ENCODE measurements around the gene BANF1. TPM values are rescaled to one million over a fixed set of nuclear protein-coding genes. Genes with fewer than 3 reads are reported as not detected.

The BANF1 gene
- total and polyA plus RNA-seq, 9 donors = 42.1 to 268 (median 207) TPM

DNA sequence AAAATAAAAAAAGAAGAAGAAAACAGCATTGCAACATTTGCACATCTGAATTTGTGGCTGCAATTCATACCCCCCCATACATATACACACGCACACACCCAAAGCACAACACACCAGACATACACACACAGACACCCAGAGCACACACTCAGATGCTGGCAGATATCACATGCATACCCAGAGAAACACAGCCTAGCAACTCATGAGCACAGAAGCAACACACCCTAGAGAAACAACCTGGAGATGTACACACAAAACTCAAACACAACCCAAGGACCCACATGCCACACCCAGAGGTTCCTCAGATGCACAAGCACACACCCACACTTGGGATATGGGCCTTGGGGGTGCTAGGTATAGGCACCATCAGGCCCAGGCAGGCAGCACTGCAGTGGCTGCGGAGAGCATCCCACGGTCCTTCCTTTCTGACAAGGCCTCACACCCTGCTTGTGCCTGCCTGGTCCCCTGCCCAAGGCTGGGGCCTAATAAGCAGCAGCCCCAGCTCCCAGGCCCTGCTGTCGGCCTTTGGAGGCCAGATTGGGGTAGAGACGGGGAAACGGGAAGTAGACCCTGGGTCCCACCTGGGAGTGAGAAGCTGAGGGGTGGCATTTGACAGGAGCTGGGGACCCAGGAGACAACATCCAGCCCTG, 12.6 kb downstream of the BANF1 start:
- Histone ChIP-seq H3K27ac (no peak overlapping the region), H3K4me1 (ENCODE audit: insufficient read depth) (no peaks in the 10 kb centered on the region), H3K9me3 (no peaks in the 10 kb centered on the region), H3K4me3 (no peak overlapping the region), H3K27me3 (no peaks in the 10 kb centered on the region), H3K36me3 (no peaks in the 10 kb centered on the region)
- no peak for TF ChIP-seq EP300 (IDR thresholded peaks at IDR 0.05)
- intact Hi-C loops (cut with DNase I) = no loop called here
- no peak for DNase-seq
- WGBS, 3 donors = 82 to 86% (median 85%) methylated on average over 6 of the region's 6 CpGs

DNA sequence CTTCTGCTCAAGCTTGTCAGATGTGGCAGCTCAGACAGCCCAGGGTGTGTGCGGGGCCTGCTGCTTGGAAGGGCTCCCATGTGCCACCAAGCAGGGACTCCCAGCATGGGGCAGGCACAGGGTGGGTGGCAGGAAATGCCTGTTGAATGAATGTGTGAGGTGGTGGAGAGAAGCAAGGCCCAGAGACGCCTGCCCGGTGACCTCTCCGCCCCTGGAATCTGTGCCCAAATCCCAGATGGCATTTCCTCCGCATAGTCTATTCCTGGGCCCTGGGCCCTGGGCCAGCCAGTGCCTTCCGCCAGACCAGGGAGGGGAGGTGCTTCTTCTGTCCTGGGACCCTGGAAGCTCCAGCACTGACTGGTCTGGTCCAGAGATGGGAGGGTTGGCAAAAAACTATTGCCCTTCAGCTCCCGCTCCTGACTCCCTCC, 13.2 kb downstream of the BANF1 start:
- H3K27me3 ChIP-seq = no peaks in the 10 kb centered on the region
- no peak overlapping the region for H3K27ac ChIP-seq
- H3K4me1 ChIP-seq (ENCODE audit: insufficient read depth) = no peaks in the 10 kb centered on the region
- 69 to 75% (median 75%) methylated on average over 7 of the region's 7 CpGs for WGBS, 3 donors
- intact Hi-C loops (cut with DNase I) = no loop called here
- H3K36me3 ChIP-seq = no peaks in the 10 kb centered on the region
- no peaks in the 10 kb centered on the region for H3K9me3 ChIP-seq
- H3K4me3 ChIP-seq = no peak overlapping the region
- TF ChIP-seq EP300 (IDR thresholded peaks at IDR 0.05) = no peak
- TF ChIP-seq, protein P1, sequence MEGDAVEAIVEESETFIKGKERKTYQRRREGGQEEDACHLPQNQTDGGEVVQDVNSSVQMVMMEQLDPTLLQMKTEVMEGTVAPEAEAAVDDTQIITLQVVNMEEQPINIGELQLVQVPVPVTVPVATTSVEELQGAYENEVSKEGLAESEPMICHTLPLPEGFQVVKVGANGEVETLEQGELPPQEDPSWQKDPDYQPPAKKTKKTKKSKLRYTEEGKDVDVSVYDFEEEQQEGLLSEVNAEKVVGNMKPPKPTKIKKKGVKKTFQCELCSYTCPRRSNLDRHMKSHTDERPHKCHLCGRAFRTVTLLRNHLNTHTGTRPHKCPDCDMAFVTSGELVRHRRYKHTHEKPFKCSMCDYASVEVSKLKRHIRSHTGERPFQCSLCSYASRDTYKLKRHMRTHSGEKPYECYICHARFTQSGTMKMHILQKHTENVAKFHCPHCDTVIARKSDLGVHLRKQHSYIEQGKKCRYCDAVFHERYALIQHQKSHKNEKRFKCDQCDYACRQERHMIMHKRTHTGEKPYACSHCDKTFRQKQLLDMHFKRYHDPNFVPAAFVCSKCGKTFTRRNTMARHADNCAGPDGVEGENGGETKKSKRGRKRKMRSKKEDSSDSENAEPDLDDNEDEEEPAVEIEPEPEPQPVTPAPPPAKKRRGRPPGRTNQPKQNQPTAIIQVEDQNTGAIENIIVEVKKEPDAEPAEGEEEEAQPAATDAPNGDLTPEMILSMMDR (IDR thresholded peaks at IDR 0.05) = no peak
- TF ChIP-seq POLR2A (IDR thresholded peaks at IDR 0.05) = no peak
- no peak for DNase-seq

DNA sequence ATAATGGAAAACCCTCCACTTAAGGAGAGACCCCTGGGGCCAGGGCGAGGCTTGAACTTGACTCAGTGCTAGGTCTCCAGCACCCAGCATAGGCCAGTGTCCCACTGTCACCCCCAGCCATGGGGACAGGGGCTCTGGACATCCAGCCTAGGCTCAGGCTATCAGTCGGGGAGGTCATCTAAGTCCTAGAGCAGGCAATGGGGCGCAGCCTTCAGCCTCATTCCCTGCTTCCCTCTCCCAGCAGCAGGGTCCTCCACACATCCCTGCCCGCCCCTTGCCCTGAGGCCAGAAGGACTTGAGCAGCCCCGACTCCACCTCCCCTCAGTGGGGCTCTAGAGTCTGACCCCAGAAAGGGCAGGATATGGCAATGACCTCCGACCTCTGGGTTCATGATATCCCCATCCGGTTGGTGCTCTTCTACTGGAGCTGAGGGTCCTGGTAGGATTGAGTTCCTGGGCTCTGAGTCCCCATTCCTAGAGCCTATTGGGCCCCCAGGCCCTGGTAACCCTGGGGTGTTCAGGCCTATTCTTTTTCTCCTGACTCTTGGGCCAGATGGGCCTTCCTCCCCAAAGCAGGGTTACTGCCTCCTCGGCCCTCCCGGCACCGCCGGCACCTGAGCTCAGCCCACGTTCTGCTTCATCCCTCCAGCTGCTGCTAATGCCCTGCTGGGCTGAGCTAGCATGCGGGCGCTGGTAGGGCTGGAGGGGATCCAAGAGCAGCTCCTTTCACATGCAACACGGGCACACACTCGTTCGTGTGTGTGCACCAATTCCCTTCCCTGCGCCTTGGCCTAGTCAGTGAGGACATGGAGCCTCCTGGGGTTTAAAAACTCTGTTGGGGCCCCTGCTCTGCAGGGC, 13.9 kb downstream of the BANF1 start:
- Histone ChIP-seq H3K4me1 (ENCODE audit: insufficient read depth) (no peaks in the 10 kb centered on the region), H3K27me3 (no peaks in the 10 kb centered on the region), H3K27ac (no peak overlapping the region), H3K9me3 (no peaks in the 10 kb centered on the region), H3K4me3 (no peak overlapping the region), H3K36me3 (no peaks in the 10 kb centered on the region)
- WGBS, 3 donors = 66 to 79% (median 74%) methylated on average over 17 to 18 of the region's 18 CpGs
- no peak for DNase-seq
- TF ChIP-seq, protein P1 (IDR thresholded peaks at IDR 0.05) = no peak
- no peak for TF ChIP-seq POLR2A (IDR thresholded peaks at IDR 0.05)
- no peak for TF ChIP-seq EP300 (IDR thresholded peaks at IDR 0.05)
- intact Hi-C loops (cut with DNase I) = no loop called here

DNA sequence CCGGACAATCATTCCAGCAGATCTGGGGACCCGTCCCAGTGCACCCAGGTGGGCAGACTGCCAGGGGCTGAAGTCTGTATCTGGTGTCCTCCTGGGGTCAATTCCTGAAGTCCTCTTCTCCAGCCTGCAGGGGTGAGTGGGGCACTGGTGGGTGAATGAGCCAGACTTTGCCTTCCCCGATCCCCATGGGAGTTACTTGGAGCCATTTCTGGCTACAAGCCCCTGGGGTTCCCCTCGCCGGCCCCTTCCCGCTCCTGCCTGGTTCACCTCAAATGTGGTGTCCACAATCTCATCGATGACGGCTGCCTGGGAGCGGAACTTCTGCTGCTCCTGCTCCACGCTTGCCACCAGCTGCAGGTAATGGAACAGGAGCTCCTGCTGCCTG, 14.5 kb downstream of the BANF1 start:
- Histone ChIP-seq H3K9me3 (no peaks in the 10 kb centered on the region), H3K27ac (no peak overlapping the region), H3K4me3 (no peak overlapping the region), H3K4me1 (ENCODE audit: insufficient read depth) (no peaks in the 10 kb centered on the region), H3K36me3 (no peaks in the 10 kb centered on the region), H3K27me3 (no peaks in the 10 kb centered on the region)
- DNase-seq = no peak
- WGBS, 3 donors = 85 to 88% (median 88%) methylated on average over 10 of the region's 10 CpGs
- TF ChIP-seq EP300 (IDR thresholded peaks at IDR 0.05) = no peak
- no peak for TF ChIP-seq POLR2A (IDR thresholded peaks at IDR 0.05)
- TF ChIP-seq, protein P1 (IDR thresholded peaks at IDR 0.05) = no peak
- intact Hi-C loops (cut with DNase I) = no loop called here

DNA sequence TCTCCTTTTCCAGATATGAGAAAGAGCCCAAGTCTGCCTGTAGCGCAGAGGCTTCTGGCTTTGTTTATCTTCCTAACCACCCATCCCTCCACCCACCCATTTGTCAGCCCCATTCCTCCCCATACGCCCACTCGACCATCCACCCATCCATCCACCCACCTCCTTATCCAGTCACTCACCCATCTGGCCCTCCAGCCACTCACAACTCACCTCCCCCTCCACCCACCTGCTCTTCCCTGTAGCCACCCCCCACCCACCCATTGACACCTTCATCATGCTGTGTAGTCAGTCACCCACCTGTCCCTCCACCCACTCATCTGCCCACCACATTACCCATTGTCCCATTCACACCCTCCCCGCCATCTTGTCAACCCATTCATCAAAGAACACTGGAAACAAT, 15.0 kb downstream of the BANF1 start:
- Histone ChIP-seq H3K27me3 (no peaks in the 10 kb centered on the region), H3K36me3 (no peaks in the 10 kb centered on the region), H3K27ac (no peak overlapping the region), H3K4me3 (no peak overlapping the region), H3K9me3 (no peaks in the 10 kb centered on the region), H3K4me1 (ENCODE audit: insufficient read depth) (no peaks in the 10 kb centered on the region)
- DNase-seq = no peak
- intact Hi-C loops (cut with DNase I) = no loop called here
- WGBS, 3 donors = 67 to 75% (median 71%) methylated on average over 4 of the region's 4 CpGs
- TF ChIP-seq, protein P1 (IDR thresholded peaks at IDR 0.05) = no peak
- TF ChIP-seq EP300 (IDR thresholded peaks at IDR 0.05) (no peak), POLR2A (IDR thresholded peaks at IDR 0.05) (no peak)
